Neural cell (in vitro differentiated cells): ENCODE measurements around the gene PLA2G1B. TPM values are rescaled to one million over a fixed set of nuclear protein-coding genes. Genes with fewer than 3 reads are reported as not detected.

Source experiments
- H2AFZ ChIP-seq: fragments of 200-600, 300-800 bp; sonication (generic), shearing (Covaris generic); 2 replicates; pipeline ENCODE4 v1.6.0; 2014; ENCODE audit warnings: low read depth, mild to moderate bottlenecking, antibody characterized with exemption, low read length, moderate library complexity
- H3F3A ChIP-seq: fragments of 200-600 bp; shearing (Covaris generic); 2 replicates; pipeline ENCODE4 v1.6.1; 2016; ENCODE audit warnings: mild to moderate bottlenecking, moderate library complexity, mixed read lengths, antibody characterized with exemption, low read length; ENCODE audit not compliant: insufficient read depth, poor library complexity, severe bottlenecking
- H3K27ac ChIP-seq: fragments of 200-600, 300-800 bp; sonication (generic), shearing (Covaris generic); 2 replicates; pipeline ENCODE4 v1.5.1; 2014; ENCODE audit warnings: mild to moderate bottlenecking, low read length, moderate library complexity
- H3K27me3 ChIP-seq: fragments of 300-800, 200-600 bp; sonication (generic), shearing (Covaris generic); 2 replicates; pipeline ENCODE4 v1.6.0; 2014; ENCODE audit warnings: mild to moderate bottlenecking, low read depth, low read length, moderate library complexity; ENCODE audit not compliant: insufficient read depth
- H3K36me3 ChIP-seq: fragments of 300-800, 200-600 bp; sonication (generic), shearing (Covaris generic); 2 replicates; pipeline ENCODE4 v1.5.1; 2014; ENCODE audit warnings: mild to moderate bottlenecking, antibody characterized with exemption, low read length, moderate library complexity; ENCODE audit not compliant: insufficient read depth
- H3K4me2 ChIP-seq: fragments of 300-800, 200-600 bp; sonication (generic), shearing (Covaris generic); 2 replicates; pipeline ENCODE4 v1.6.0; 2014; ENCODE audit warnings: mild to moderate bottlenecking, low read length
- H3K4me3 ChIP-seq: fragments of 300-800, 200-600 bp; sonication (generic), shearing (Covaris generic); 2 replicates; pipeline ENCODE4 v1.5.1; 2014; ENCODE audit warnings: mild to moderate bottlenecking, low read length, moderate library complexity
- H3K79me2 ChIP-seq: fragments of 200-600 bp; shearing (Covaris generic); replicated peaks from 2 replicates; pipeline ENCODE4 v1.6.0; 2014; ENCODE audit warnings: mild to moderate bottlenecking, low read length, moderate library complexity; ENCODE audit not compliant: insufficient read depth
- H3K9ac ChIP-seq: fragments of 300-800, 200-600 bp; sonication (generic), shearing (Covaris generic); 2 replicates; pipeline ENCODE4 v1.6.1; 2016; ENCODE audit warnings: mild to moderate bottlenecking, low read length, mixed read lengths
- H3K9me2 ChIP-seq: fragments of 200-600 bp; shearing (Covaris generic); 2 replicates; pipeline ENCODE4 v1.6.1; 2016; ENCODE audit warnings: mild to moderate bottlenecking, low read length, mixed read lengths; ENCODE audit not compliant: insufficient read depth
- H3K9me3 ChIP-seq: fragments of 200-600, 300-800 bp; sonication (generic), shearing (Covaris generic); 2 replicates; pipeline ENCODE4 v1.6.1; 2016; ENCODE audit warnings: mild to moderate bottlenecking, mixed run types, low read length, moderate library complexity, mixed read lengths
- H4K20me1 ChIP-seq: fragments of 200-600 bp; shearing (Covaris generic); 2 replicates; pipeline ENCODE4 v1.6.1; 2016; ENCODE audit warnings: mild to moderate bottlenecking, mixed run types; ENCODE audit not compliant: insufficient read depth
- EP300 ChIP-seq: fragments of 450-650 bp; conservative IDR thresholded peaks from 2 replicates; pipeline ENCODE4 v1.6.1; 2014; ENCODE audit warnings: antibody characterized with exemption, mild to moderate bottlenecking, moderate library complexity; ENCODE audit not compliant: poor library complexity, severe bottlenecking
- EZH2 ChIP-seq: fragments of 200-600, 300-800 bp; shearing (Covaris generic), sonication (generic); IDR thresholded peaks from 2 replicates; pipeline ENCODE4 v1.6.1; 2014; ENCODE audit warnings: antibody characterized with exemption, low read length, borderline replicate concordance, mild to moderate bottlenecking; ENCODE audit not compliant: insufficient read depth, poor library complexity, severe bottlenecking
- MXI1 ChIP-seq: fragments of 450-650 bp; conservative IDR thresholded peaks from 2 replicates; pipeline ENCODE4 v1.6.1; 2014; ENCODE audit warnings: antibody characterized with exemption, mild to moderate bottlenecking; ENCODE audit not compliant: poor library complexity, severe bottlenecking
- POLR2AphosphoS5 ChIP-seq: IDR thresholded peaks from 2 replicates; pipeline ENCODE4 v1.6.1; 2012
- RAD21 ChIP-seq: fragments of 450-650 bp; conservative IDR thresholded peaks from 2 replicates; pipeline ENCODE4 v1.6.1; 2014; ENCODE audit warnings: antibody characterized with exemption, mild to moderate bottlenecking, moderate library complexity
- SMC3 ChIP-seq: fragments of 450-650 bp; conservative IDR thresholded peaks from 2 replicates; pipeline ENCODE4 v1.6.1; 2014; ENCODE audit warnings: antibody characterized with exemption, mild to moderate bottlenecking, moderate library complexity; ENCODE audit not compliant: poor library complexity
- TAF1 ChIP-seq: IDR thresholded peaks from 2 replicates; pipeline ENCODE4 v1.6.1; 2012; ENCODE audit warnings: low read depth
- polyA plus RNA-seq: library from polyadenylated mRNA; depleted of rRNA; stranded (reverse); fragments of >200 nt; gene quantifications from 2 replicates; pipeline ENCODE4 v1.2.3, GENCODE V29; 2014
- TF ChIP-seq, protein P1 (sequence below): IDR thresholded peaks from 2 replicates; pipeline ENCODE4 v1.6.1; 2012; ENCODE audit warnings: borderline replicate concordance
- TF ChIP-seq, protein P2 (sequence below): fragments of 450-650 bp; IDR thresholded peaks from 2 replicates; pipeline ENCODE4 v1.5.1; 2014; ENCODE audit warnings: antibody characterized with exemption, mild to moderate bottlenecking, moderate library complexity; ENCODE audit not compliant: poor library complexity, severe bottlenecking

PLA2G1B gene
- polyA plus RNA-seq, 1 donor from 2014 or later: not detected

DNA sequence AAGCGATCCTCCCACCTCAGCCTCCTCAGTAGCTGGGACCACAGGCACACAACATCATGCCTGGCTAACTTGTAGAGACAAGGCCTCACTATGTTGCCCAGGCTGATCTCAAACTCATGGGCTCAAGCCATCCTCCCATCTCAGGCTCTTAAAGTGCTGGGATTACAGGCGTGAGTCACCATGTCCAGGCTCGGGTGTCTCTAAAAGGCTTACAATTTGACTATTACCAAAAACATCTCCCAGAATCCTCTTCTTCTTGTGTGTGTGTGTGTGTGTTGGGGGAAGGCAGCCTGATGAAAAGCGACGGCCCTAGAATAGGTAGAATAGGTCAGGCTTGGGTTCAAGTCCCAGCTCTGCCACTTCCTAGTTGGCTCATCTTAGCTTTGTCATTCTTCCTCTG is 24.5 kb upstream of the PLA2G1B start:
- Histone ChIP-seq H4K20me1 (no peaks in the 10 kb centered on the region), H3K9me3 (no peaks in the 10 kb centered on the region), H2AFZ (no peak overlapping the region), H3K9me2 (no peaks in the 10 kb centered on the region), H3K4me3 (no peak overlapping the region), H3K27me3 (no peaks in the 10 kb centered on the region), H3K27ac (no peak overlapping the region), H3K4me2 (no peak overlapping the region), H3K79me2 (peaks cover 5% of the 10 kb centered on the region), H3K36me3 (peaks cover 17% of the 10 kb centered on the region), H3K9ac (no peak overlapping the region), H3F3A (no peaks in the 10 kb centered on the region)
- no peak for TF ChIP-seq EP300
- no peak for TF ChIP-seq POLR2AphosphoS5

DNA sequence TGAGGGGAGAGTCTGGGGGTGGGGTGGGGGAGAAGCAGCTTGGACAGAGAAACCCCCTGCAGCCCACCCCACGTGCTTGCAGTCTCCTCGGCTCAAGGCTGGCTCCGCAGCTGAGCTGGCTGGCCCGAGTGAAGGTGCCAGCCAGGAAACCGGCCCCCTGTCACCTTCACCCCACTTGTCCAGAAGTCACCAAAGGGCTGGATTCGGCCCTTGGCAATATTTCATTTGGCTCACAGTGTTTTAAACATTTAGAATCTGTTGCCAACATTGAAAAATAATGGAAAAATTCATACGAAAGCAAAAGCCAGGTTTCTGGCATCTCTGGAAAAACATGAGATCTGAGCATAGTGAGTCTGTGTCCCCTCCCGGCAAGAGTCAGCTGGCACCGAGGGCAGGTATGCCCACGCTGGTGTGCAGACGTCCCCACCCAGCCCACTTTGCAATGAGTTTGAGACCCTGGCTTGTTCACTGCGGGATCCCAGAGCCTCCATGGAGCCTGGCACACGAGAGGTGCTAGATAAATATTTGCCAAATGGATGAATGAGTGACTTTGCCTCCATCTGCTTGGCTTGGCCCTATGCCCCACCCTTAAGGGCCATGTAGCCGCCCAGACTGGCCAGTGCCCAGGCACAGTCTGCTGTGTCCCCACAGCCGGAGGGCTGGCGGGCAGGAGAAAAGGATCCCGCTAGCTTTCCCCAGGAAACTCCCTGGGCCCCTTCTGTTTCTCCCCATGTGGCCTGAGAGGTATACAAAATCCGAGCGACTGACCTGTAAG is 23.2 kb upstream of the PLA2G1B start:
- TF ChIP-seq RAD21: no peak
- no peak for TF ChIP-seq MXI1
- no peak for TF ChIP-seq POLR2AphosphoS5
- TF ChIP-seq, protein P1, sequence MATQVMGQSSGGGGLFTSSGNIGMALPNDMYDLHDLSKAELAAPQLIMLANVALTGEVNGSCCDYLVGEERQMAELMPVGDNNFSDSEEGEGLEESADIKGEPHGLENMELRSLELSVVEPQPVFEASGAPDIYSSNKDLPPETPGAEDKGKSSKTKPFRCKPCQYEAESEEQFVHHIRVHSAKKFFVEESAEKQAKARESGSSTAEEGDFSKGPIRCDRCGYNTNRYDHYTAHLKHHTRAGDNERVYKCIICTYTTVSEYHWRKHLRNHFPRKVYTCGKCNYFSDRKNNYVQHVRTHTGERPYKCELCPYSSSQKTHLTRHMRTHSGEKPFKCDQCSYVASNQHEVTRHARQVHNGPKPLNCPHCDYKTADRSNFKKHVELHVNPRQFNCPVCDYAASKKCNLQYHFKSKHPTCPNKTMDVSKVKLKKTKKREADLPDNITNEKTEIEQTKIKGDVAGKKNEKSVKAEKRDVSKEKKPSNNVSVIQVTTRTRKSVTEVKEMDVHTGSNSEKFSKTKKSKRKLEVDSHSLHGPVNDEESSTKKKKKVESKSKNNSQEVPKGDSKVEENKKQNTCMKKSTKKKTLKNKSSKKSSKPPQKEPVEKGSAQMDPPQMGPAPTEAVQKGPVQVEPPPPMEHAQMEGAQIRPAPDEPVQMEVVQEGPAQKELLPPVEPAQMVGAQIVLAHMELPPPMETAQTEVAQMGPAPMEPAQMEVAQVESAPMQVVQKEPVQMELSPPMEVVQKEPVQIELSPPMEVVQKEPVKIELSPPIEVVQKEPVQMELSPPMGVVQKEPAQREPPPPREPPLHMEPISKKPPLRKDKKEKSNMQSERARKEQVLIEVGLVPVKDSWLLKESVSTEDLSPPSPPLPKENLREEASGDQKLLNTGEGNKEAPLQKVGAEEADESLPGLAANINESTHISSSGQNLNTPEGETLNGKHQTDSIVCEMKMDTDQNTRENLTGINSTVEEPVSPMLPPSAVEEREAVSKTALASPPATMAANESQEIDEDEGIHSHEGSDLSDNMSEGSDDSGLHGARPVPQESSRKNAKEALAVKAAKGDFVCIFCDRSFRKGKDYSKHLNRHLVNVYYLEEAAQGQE: no peak
- TF ChIP-seq, protein P2, sequence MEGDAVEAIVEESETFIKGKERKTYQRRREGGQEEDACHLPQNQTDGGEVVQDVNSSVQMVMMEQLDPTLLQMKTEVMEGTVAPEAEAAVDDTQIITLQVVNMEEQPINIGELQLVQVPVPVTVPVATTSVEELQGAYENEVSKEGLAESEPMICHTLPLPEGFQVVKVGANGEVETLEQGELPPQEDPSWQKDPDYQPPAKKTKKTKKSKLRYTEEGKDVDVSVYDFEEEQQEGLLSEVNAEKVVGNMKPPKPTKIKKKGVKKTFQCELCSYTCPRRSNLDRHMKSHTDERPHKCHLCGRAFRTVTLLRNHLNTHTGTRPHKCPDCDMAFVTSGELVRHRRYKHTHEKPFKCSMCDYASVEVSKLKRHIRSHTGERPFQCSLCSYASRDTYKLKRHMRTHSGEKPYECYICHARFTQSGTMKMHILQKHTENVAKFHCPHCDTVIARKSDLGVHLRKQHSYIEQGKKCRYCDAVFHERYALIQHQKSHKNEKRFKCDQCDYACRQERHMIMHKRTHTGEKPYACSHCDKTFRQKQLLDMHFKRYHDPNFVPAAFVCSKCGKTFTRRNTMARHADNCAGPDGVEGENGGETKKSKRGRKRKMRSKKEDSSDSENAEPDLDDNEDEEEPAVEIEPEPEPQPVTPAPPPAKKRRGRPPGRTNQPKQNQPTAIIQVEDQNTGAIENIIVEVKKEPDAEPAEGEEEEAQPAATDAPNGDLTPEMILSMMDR: no peak
- TF ChIP-seq SMC3: no peak
- TF ChIP-seq EP300: no peak
- no peak for TF ChIP-seq TAF1
- no peak for TF ChIP-seq EZH2
- H3K4me3 ChIP-seq: no peak overlapping the region
- no peak overlapping the region for H3K4me2 ChIP-seq
- H3K9me3 ChIP-seq: no peaks in the 10 kb centered on the region
- no peaks in the 10 kb centered on the region for H4K20me1 ChIP-seq
- no peak overlapping the region for H3K9ac ChIP-seq
- no peak overlapping the region for H2AFZ ChIP-seq
- no peaks in the 10 kb centered on the region for H3K79me2 ChIP-seq
- H3K36me3 ChIP-seq: peaks cover 5% of the 10 kb centered on the region
- H3K27me3 ChIP-seq: no peaks in the 10 kb centered on the region
- H3K9me2 ChIP-seq: no peaks in the 10 kb centered on the region
- no peak overlapping the region for H3K27ac ChIP-seq
- H3F3A ChIP-seq: no peaks in the 10 kb centered on the region
